Naive thymus-derived CD8-positive, alpha-beta T cell (primary cell): ENCODE measurements around the gene CLASP1. TPM values are rescaled to one million over a fixed set of nuclear protein-coding genes. Genes with fewer than 3 reads are reported as not detected.
"Not testable (repeated sequence)": the region's sequence is repeated elsewhere in the genome, so short reads cannot be mapped to it uniquely, and the experiment has no call there.

Experiments
- ATAC-seq, 2 donors: fragments of 150-1000 bp; cut with Tn5 transposase in 1 of 2; sonication (Bioruptor Pico), chemical (Tn5 transposase) in 1 of 2; 1 replicate in 1 of 2; 2 replicates in 1 of 2; pipeline ENCODE4 v1.10.0; 2021; ENCODE audit warnings: mild to moderate bottlenecking in 2 of 2, moderate library complexity in 2 of 2
- POLR2A ChIA-PET: fragments of 350-600 bp; sonication (Branson Sonifier 250); formaldehyde crosslinking; loops from one replicate; lab custom pipeline; 2021; ENCODE audit warnings: antibody characterized with exemption; lab: Charles Lee
- DNase-seq, 10 donors: peaks; one replicate each; pipeline versions ENCODE4 v3.0.0 to v3.0.0-alpha.2; 2020 to 2022
- H3K27ac Mint-ChIP-seq, 10 donors: one replicate each; pipeline ENCODE4 v1.8.0; 2020 to 2022; ENCODE audit warnings: mild to moderate bottlenecking in 10 of 10, mixed read lengths in 10 of 10, moderate library complexity in 4 of 10, inconsistent platforms in 1 of 10
- H3K27me3 Mint-ChIP-seq, 5 donors: one replicate each; pipeline ENCODE4 v1.8.0; 2021 to 2022; ENCODE audit warnings: mixed read lengths in 5 of 5
- H3K36me3 Mint-ChIP-seq, 3 donors: one replicate each; pipeline ENCODE4 v1.8.0; 2020 to 2022; ENCODE audit warnings: mixed read lengths in 3 of 3, mild to moderate bottlenecking in 2 of 3, inconsistent platforms in 1 of 3
- H3K4me1 Mint-ChIP-seq, 4 donors: one replicate each; pipeline ENCODE4 v1.8.0; 2021 to 2022; ENCODE audit warnings: mixed read lengths in 4 of 4
- H3K4me3 Mint-ChIP-seq, 10 donors: one replicate each; pipeline ENCODE4 v1.8.0; 2020 to 2022; ENCODE audit warnings: mild to moderate bottlenecking in 10 of 10, mixed read lengths in 10 of 10, moderate library complexity in 6 of 10, inconsistent platforms in 1 of 10
- H3K9me3 Mint-ChIP-seq, 9 donors: one replicate each; pipeline ENCODE4 v1.8.0; 2020 to 2022; ENCODE audit warnings: mixed read lengths in 9 of 9, mild to moderate bottlenecking in 3 of 9, inconsistent platforms in 1 of 9, moderate library complexity in 1 of 9
- polyA plus RNA-seq, 3 donors: library from polyadenylated mRNA; unstranded; fragments of 300-500 nt; fragmentation: Illumina TruSeq; gene quantifications; one replicate each; pipeline ENCODE4 v1.2.3, GENCODE V29; 2021
- total RNA-seq, 8 experiments: library from RNA in 2 of 8; stranded (reverse) in 2 of 8; gene quantifications; one replicate each; pipeline ENCODE4 v1.2.3 and lab custom pipeline; 2021 to 2026

Gene CLASP1
- total and polyA plus RNA-seq, 5 experiments from 2014 or later: 10.8 to 73.5 (median 15.2) TPM

DNA sequence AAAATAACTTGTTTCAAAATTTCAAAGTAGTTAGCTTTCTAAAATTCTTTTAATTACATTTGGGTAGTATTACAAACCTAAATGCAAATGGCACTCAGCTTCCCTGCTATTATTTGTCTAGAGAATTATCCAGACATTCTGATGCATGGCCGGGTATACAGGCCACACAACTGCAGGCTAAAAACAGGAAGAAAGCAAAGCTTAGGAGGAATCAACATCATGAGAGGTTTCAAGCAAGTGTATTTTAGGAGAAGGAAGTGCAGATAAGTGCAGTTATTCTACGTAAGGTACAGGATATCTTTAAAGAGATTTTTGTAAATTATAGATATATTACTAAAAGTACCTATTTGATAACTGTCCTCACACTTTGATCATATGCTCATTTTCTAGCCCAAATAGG lies 165.4 kb downstream of the CLASP1 start:
- no peaks in the 10 kb centered on the region for H3K27me3 Mint-ChIP-seq
- H3K4me1 Mint-ChIP-seq: peaks cover 26 to 41% (median 34%) of the 10 kb centered on the region in 4 donors
- ATAC-seq: no peak
- no peak overlapping the region for H3K4me3 Mint-ChIP-seq
- DNase-seq: no peak
- POLR2A ChIA-PET: no interaction called here
- peak overlapping the region in 1 of 10 donors; percentile 23 for H3K27ac Mint-ChIP-seq
- no peaks in the 10 kb centered on the region for H3K9me3 Mint-ChIP-seq
- H3K36me3 Mint-ChIP-seq: peaks cover 0 to 38% (median 3%) of the 10 kb centered on the region in 3 donors

DNA sequence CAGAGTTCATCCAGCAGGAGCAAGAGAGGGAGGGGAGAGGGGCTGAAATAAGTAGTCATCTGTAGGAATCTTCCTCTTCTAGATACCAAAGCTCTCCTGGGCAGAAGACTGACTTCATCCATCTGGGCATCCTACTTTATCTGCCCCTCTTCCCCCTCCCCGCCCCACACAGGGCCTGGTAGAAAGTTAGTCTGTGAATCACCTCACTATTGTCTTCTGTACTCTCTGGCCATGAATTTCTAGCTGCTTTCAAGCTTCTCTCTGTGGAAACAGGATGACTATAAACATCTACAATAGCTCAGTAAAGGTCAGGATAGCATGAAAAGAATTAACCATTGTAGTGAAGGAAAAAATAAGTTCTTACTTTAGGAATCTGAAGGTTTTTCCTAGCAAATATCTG lies 166.2 kb downstream of the CLASP1 start:
- no peak for ATAC-seq
- peaks cover 0 to 38% (median 3%) of the 10 kb centered on the region in 3 donors for H3K36me3 Mint-ChIP-seq
- no peaks in the 10 kb centered on the region for H3K27me3 Mint-ChIP-seq
- no peaks in the 10 kb centered on the region for H3K9me3 Mint-ChIP-seq
- peaks cover 24 to 43% (median 34%) of the 10 kb centered on the region in 4 donors for H3K4me1 Mint-ChIP-seq
- POLR2A ChIA-PET: no interaction called here
- no peak overlapping the region for H3K4me3 Mint-ChIP-seq
- H3K27ac Mint-ChIP-seq: peak overlapping the region in 2 of 10 donors; percentile 24 to 39
- DNase-seq: no peak

DNA sequence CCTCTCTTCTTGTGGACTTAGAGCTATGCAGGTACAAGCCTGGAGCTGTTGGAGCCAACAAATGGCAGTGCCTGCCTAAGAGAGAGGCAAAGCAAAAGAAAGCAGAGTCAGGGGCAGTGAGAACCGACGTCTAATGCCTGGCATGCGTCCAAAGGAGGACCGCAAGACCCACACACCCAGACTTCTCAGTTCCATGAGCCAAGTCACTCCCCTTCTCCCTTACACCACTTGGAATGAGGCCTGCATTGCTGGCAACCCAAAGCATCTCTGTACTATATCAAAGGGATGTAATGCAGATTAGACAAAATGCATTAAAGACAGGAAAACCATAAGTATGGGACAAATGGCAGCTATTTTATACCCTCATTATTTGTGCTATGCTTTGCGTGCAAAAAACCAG lies 168.4 kb downstream of the CLASP1 start:
- Mint-ChIP-seq H3K27me3 (no peaks in the 10 kb centered on the region), H3K27ac (no peak overlapping the region), H3K4me1 (peaks cover 33 to 57% (median 47%) of the 10 kb centered on the region in 4 donors), H3K36me3 (peaks cover 0 to 38% (median 3%) of the 10 kb centered on the region in 3 donors), H3K4me3 (no peak overlapping the region), H3K9me3 (no peaks in the 10 kb centered on the region)
- POLR2A ChIA-PET: no interaction called here
- DNase-seq (no peak), ATAC-seq (no peak)

DNA sequence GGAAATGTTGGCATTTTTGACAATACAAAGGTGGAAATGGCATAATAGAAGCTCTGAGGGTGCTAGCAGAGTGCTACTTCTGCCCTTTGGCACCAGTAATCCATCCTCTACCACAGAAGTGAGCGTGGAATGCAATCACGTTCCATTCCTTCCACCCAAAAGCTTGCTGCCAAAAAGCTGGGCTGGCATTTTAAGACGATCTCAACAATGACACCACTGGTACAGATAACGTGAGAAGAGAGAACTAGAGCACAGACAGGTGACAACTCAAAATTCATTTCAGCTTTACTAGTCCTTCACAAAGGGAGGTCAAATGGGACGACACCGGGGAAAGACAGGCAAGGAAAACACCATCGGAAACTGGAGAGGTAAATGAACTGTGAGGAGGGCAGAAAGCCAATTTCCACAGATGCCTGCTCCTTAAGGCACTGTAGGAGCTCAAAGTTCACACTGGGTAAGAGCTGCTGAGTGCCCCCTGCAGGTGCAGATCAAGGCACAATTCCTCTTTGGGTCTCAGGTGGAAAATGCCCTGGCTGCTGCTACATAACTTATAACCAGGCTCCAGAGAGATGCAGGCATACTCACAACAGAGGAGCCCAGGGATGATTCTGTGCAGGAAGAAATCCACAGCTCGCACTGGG lies 169.3 kb downstream of the CLASP1 start:
- DNase-seq (peak in 1 of 10 donors; percentile 38), ATAC-seq (no peak)
- no peak overlapping the region for H3K4me3 Mint-ChIP-seq
- peaks cover 0 to 38% (median 3%) of the 10 kb centered on the region in 3 donors for H3K36me3 Mint-ChIP-seq
- peak overlapping the region in 2 of 10 donors; percentile 2 to 77 for H3K27ac Mint-ChIP-seq
- H3K27me3 Mint-ChIP-seq: no peaks in the 10 kb centered on the region
- POLR2A ChIA-PET: no interaction called here
- peaks cover 34 to 59% (median 51%) of the 10 kb centered on the region in 4 donors for H3K4me1 Mint-ChIP-seq
- no peaks in the 10 kb centered on the region for H3K9me3 Mint-ChIP-seq

DNA sequence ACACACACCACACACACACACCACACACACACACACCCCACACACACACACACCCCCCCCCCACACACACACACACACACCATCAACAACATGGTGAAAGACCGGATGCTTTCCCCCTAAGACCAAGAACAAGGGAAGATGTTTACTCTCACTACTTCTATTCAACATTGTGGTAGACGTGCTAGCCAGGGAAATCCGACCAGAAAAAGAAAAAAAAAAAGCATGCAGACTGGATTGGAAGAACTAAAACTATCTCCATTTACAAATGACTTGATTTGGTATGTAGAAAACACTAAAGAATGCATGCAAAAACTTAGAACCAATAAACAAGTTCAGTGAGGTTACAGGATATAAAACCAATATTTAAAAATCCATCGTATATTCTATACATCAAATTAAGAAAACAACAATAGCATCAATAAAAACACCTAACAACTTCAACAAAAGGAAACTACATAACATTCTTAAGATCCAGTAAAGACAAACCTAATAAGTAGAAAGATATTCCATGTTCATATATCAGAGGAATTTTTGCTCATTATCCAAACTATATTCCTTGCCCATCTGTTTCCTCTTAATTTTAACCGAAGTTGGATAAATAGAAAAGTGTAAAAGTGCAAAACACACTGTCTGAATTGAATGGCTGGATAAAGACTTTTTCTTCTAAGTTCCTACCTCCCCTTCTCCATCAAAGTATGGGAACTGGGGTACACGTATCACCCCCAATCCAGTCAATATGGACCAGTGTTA lies 170.1 kb downstream of the CLASP1 start:
- H3K36me3 Mint-ChIP-seq: peaks cover 0 to 34% (median 3%) of the 10 kb centered on the region in 3 donors
- POLR2A ChIA-PET: no interaction called here
- H3K9me3 Mint-ChIP-seq: no peaks in the 10 kb centered on the region
- peaks cover 33 to 58% (median 51%) of the 10 kb centered on the region in 4 donors for H3K4me1 Mint-ChIP-seq
- H3K27me3 Mint-ChIP-seq: no peaks in the 10 kb centered on the region
- ATAC-seq: no peak
- H3K4me3 Mint-ChIP-seq: peak overlapping the region in 1 of 10 donors; percentile 19
- DNase-seq: no peak
- peak overlapping the region in 8 of 10 donors; percentile 0 to 78 (median 25) for H3K27ac Mint-ChIP-seq

DNA sequence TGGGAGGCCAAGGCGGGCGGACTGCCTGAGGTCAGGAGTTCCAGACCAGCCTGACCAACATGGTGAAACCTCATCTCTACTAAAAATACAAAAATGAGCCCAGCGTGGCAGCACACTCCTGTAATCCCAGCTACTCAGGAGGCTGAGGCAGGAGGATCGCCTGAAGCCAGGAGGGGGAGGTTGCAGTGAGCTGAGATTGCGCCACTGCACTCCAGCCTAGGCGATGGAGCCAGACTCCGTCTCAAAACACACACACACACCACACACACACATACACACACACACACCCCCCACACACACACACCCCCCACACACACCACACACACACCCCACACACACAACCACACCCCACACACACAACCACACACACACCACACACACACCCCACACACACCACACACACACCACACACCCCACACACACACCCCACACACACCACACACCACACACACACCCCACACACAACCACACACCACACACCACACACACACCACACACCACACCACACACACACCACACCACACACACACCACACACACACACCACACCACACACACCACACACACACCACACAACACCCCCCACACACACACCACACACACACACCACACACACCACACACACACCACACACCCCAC lies 170.8 kb downstream of the CLASP1 start:
- H3K9me3 Mint-ChIP-seq: not testable (repeated sequence)
- Mint-ChIP-seq H3K4me1 (peaks cover 36 to 64% (median 55%) of the 10 kb centered on the region in 4 donors), H3K27ac (peak overlapping the region in 1 of 10 donors; percentile 12)

DNA sequence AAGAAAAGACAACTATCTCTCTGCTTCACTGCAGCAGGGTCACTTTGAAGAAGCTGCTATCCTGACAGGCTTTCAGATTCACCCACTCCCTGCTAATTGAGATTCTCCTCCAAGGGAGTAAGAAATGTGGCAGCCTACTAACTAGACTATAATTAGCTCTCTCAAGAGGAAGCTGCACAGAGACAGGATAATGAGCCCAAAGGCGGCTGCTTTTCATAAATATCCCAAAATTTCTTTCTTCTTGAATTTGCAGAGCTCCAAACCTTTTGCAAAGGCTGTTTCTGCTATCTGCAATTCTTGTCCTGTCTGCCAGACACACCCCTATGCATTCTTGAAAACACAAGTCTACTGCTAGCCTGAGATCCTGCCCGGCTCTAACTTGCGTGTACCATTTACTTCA lies 172.6 kb downstream of the CLASP1 start:
- POLR2A ChIA-PET: interaction anchor here (0.7 kb wide), 1 partner anchor 10 kb away, joined by 3 read pairs; no protein-coding TSS in a partner anchor
- DNase-seq (no peak), ATAC-seq (no peak)
- no peak overlapping the region for H3K4me3 Mint-ChIP-seq
- H3K27me3 Mint-ChIP-seq: no peaks in the 10 kb centered on the region
- H3K4me1 Mint-ChIP-seq: peaks cover 36 to 72% (median 65%) of the 10 kb centered on the region in 4 donors
- peak overlapping the region in 4 of 10 donors; percentile 11 to 64 (median 49) for H3K27ac Mint-ChIP-seq
- H3K9me3 Mint-ChIP-seq: no peaks in the 10 kb centered on the region
- H3K36me3 Mint-ChIP-seq: peaks cover 0 to 26% (median 4%) of the 10 kb centered on the region in 3 donors

More for the DNA sequence above, 170.8 kb downstream of the CLASP1 start:
- peaks cover 0 to 32% (median 3%) of the 10 kb centered on the region in 3 donors for H3K36me3 Mint-ChIP-seq
- H3K27me3 Mint-ChIP-seq, DNase-seq, POLR2A ChIA-PET, H3K4me3 Mint-ChIP-seq, ATAC-seq: not testable (repeated sequence)

DNA sequence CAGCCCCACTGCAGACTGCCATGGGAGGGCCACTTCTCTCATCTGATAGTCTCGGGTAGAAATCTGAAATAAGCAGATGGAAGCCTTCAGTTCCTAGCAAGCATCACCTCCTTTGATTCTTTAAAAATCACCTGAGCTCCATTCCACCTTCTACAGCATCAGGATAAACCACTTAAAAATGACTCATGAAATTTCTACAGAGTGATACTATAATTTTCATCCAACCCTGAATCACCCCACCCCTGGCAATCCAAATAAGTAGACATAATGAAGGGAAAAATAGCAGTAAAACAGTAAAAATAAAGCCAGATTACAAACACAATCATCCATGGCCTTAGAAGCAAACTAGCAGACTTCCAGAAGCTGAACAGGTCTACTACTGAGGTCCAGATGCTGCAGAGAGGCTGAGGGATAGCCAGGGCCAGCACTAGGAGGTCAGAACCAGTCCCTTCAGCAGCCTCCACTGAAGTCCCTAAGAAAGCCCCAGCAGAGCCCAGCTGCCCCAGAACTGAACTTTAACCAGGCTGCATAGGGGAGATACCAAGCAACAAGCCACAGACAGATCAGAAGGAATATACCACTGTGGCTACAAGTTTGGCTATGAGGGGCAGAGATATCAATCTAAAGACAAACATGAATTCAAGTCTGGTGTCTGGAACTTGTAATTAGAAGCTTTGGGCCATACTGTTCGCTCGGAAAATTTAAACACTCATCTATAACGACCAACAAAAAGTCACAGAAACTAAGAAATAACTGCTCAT lies 173.3 kb downstream of the CLASP1 start:
- Mint-ChIP-seq H3K27me3 (no peaks in the 10 kb centered on the region), H3K4me1 (peaks cover 38 to 68% (median 64%) of the 10 kb centered on the region in 4 donors), H3K9me3 (no peaks in the 10 kb centered on the region), H3K27ac (peak overlapping the region in 5 of 10 donors; percentile 0 to 64 (median 36)), H3K36me3 (peaks cover 0 to 27% (median 7%) of the 10 kb centered on the region in 3 donors), H3K4me3 (no peak overlapping the region)
- ATAC-seq: no peak
- DNase-seq: no peak
- POLR2A ChIA-PET: interaction anchor here (0.7 kb wide), 1 partner anchor 9 kb away, joined by 3 read pairs; no protein-coding TSS in a partner anchor

DNA sequence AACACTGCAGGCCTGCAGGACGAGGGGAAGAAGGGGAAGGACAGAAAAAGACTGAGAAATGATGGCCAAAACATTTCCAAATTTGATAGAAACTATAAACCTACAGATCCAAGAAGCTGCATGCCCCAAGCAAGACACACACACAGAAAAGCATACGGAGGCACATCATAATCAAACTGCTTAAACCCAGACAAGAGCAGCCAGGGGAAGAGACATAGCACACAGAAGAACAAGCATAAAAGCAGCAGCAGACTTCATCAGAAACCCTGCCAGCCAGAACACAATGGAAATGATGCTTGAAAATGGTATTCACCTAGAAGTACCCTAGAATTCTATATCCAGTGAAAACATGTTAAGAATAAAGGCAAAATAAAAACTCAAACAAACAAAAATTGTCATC lies 175.8 kb downstream of the CLASP1 start:
- no peak overlapping the region for H3K4me3 Mint-ChIP-seq
- H3K9me3 Mint-ChIP-seq: no peaks in the 10 kb centered on the region
- H3K27me3 Mint-ChIP-seq: no peaks in the 10 kb centered on the region
- peaks cover 33 to 61% (median 44%) of the 10 kb centered on the region in 4 donors for H3K4me1 Mint-ChIP-seq
- DNase-seq: no peak
- H3K27ac Mint-ChIP-seq: peak overlapping the region in 6 of 10 donors; percentile 0 to 74 (median 22)
- POLR2A ChIA-PET: no interaction called here
- no peak for ATAC-seq
- H3K36me3 Mint-ChIP-seq: peaks cover 6 to 40% (median 27%) of the 10 kb centered on the region in 3 donors

DNA sequence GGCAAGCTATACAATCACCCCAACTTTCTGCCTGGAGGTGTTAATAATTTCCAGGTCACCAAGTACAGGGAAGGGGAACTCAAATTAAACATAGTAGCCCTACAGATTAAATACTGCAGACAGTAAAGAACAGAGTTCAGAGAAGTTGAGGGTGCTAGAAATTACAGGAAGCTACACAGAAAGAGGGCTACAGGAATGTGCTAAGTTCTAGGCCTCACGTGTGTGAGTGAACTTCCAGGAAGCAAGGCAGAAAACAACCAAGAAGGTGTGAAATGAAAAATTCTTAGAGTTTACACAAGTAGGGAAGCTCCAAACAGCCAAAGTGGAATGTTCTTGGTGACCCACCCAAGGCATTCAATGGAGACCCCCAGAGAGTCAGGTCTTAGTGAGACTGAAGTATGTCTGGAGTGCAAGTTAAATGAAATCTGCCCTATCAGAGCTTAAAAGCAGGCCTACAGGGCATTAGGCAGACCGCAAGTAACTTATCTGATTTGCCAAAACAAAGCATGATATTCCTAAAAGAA lies 176.7 kb downstream of the CLASP1 start:
- H3K9me3 Mint-ChIP-seq: no peaks in the 10 kb centered on the region
- POLR2A ChIA-PET: no interaction called here
- peaks cover 14 to 50% (median 37%) of the 10 kb centered on the region in 3 donors for H3K36me3 Mint-ChIP-seq
- no peak for ATAC-seq
- no peak for DNase-seq
- no peak overlapping the region for H3K4me3 Mint-ChIP-seq
- H3K4me1 Mint-ChIP-seq: peaks cover 35 to 60% (median 42%) of the 10 kb centered on the region in 4 donors
- H3K27me3 Mint-ChIP-seq: no peaks in the 10 kb centered on the region
- H3K27ac Mint-ChIP-seq: peak overlapping the region in 8 of 10 donors; percentile 6 to 83 (median 40)

DNA sequence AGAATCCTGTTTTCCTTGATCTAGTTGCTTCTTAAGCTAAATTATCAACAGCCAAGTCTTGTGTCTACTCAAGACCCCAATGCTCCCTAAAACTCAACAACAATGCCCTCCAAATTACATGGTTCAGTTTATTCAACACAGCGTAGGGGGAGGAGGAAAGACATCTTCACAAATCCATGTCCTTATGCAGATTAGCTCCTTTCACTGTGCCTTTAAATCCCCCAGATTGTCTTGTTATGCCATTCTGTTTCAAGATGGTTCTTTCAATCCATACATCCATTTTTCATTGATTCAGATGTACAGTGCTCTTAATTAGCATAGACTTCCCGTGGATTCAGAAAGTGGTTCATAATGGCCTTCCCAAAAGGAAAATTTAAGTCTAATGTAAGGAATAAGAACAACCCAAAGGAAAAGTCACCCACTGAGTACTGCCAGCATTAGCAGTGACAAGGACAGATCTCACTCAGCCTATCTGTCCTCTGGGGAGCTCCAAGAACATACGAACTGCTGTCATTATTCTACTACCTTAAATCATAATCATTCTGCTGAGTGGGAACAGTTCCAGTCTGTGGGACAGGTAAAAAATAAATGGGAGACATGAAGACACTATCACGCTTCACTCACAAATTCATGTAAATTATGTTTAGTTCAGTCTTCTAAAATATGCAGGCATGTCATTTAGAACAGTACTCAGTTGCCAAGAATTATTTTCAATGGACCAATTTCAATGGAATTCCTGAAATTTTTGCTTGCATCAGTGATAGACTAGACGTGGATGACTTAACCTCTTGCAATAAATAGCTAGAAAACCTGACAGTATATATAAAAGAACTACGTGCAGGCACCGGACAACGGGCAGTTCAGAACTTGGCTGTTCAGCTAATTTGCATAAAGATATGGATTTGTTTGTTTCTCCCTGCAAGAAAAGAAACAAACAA lies 177.5 kb downstream of the CLASP1 start:
- POLR2A ChIA-PET: no interaction called here
- Mint-ChIP-seq H3K4me1 (peaks cover 33 to 53% (median 39%) of the 10 kb centered on the region in 4 donors), H3K9me3 (no peaks in the 10 kb centered on the region), H3K4me3 (no peak overlapping the region), H3K27ac (peak overlapping the region in 4 of 10 donors; percentile 2 to 83 (median 31)), H3K36me3 (peaks cover 14 to 57% (median 44%) of the 10 kb centered on the region in 3 donors), H3K27me3 (no peaks in the 10 kb centered on the region)
- DNase-seq: no peak
- ATAC-seq: no peak
